HG02623 (cell line): Measurements from ENCODE around the gene SPRED3.
"Not testable (repeated sequence)": the region's sequence is repeated elsewhere in the genome, so short reads cannot be mapped to it uniquely, and the experiment has no call there.

Source experiments
- ATAC-seq: cut with Tn5 transposase; IDR thresholded peaks from one replicate; pipeline ENCODE4 v1.9.1; 2021; ENCODE audit warnings: moderate library complexity; ENCODE audit not compliant: unreplicated experiment

Gene SPRED3, protein sequence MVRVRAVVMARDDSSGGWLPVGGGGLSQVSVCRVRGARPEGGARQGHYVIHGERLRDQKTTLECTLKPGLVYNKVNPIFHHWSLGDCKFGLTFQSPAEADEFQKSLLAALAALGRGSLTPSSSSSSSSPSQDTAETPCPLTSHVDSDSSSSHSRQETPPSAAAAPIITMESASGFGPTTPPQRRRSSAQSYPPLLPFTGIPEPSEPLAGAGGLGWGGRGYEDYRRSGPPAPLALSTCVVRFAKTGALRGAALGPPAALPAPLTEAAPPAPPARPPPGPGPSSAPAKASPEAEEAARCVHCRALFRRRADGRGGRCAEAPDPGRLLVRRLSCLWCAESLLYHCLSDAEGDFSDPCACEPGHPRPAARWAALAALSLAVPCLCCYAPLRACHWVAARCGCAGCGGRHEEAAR

DNA sequence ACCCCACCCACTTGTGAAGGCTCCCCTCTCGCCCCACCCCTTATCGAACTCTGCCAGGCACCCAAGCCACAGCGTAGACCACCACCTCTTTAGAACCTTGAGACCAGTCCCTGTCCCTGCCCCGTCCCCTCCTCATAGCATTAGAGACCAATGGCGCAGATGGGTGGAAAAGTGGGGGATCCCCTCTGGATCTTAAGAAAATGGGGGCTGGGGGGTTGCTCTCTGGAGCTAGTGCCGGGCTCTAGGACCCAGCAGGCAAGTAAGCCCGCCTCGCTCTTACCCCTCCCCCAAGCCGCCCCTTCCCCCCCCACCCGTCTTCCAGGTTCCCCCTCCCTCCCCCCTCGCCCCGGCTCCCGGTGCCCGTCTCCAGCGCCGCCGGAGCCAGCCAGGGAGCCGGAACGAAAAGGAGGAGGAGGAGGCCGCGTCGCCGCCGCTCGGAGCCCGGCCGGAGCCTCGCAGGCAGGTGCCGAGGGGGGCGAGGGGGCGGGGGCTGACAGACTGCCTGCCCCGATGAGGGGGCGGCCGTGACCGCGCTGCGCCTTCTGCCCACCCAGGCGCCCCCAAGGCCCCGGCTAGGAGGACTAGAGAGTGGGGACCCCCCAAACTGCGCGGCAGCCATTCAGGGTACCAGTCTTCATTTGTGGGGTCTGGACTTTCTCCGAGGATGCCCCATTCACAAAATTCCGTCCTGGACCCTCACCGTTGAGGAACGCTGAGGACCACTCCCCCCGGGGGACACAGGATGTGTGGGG is at the start of gene SPRED3:
SPRED3 (plus strand) TSS at position 349 of the 752 bp plus-strand sequence. CDS start 1,606 bp downstream, outside the sequence.
- no peak for ATAC-seq

DNA sequence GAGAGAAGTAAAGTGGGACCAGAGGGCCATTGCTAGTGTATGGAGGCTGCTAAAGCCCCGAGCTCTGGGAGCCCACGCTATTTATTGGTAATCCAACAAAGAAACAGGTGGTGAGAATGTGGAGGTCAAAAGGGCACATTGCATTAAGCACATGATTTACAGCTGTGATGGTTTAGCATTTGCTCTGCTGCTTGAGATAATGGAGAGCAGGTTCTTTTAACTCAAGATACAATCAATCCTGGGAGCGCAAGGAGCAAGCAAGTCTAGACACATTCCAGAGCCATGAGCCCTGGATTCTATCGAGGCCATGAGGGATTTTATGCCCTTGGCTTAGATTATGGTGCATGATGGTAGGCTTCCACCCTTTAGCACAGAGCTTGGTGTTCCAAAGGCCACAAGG is 49.5 kb upstream of the SPRED3 start:
- ATAC-seq = not testable (repeated sequence)

DNA sequence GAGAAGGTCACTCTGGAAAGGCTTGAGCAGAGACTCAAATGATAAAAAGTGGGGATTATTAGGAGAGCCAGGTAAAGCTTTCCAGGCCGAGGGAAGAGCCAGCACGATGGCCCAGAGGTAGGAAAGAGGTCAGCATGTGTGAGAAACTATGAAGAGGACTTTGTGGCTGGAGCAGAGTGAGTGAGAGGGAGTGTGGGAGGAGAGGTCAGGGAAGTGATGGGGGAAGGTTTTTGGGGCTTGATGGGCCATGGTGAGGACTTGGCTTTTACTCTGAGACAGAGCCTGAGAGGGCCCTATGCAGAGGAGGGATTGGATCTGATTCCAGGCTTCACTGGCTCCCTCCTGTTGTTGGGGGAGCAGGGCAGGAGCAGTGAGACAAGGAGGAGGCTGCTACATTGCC is 47.6 kb upstream of the SPRED3 start:
- no peak for ATAC-seq

DNA sequence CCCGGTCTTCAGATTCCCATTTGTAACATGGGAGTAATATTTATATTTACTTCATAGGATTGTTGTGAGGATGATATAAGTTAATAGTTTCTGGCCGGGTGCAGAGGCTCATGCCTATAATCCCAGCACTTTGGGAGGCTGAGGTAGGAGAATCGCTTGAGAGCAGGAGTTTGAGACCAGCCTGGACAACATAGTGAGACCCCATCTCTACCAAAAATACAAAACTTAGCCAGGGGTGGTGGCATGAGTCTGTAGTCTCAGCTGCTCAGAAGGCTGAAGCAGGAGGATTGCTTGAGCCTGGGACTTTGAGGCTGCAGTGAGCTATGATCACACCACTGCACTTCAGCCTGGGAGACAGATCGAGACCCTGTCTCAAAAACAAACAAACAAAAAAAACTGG is 41.7 kb upstream of the SPRED3 start:
- ATAC-seq = no peak

DNA sequence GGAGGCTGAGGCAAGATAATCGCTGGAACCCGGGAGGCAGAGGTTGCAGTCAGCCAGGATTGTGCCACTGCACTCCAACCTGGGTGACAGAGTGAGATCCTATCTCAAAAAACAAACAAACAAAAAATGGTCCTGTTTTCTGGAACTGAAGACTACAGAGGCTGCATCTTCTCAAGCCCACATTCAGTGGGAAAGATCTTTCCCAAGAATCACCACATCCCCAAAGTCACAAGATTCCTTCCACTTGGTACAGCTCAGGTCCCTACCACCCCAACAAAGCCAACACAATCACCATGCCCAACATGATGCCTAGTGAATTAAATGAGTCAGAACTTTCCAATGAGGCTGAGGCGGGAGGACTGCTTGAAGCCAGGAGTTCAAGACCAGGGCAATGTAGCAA is 37.6 kb upstream of the SPRED3 start:
- ATAC-seq = no peak

DNA sequence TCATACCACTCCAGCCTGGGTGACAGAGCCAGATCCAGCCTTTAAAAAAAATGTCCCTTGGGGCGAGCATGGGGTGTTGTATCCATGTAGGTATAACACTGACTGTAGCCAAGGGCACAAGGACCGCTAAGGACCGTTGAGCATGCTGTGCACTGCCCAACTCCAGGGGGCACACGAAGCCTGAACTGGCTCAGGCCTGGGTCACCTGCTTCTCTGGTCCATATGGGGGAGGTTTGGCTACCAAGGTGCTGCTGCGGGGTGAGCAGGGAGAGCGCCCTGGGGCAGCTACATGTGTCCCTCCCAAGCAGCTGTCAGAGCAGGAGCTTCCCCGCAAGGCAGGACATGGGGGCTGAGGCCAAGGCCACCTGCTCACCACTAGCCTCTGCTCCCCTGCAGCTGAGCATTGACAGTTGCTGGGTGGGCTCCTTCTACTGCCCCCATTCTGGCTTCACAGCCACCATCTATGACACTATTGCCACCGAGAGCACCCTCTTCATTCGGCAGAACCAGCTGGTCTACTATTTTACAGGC is 36.6 kb upstream of the SPRED3 start:
- no peak for ATAC-seq

DNA sequence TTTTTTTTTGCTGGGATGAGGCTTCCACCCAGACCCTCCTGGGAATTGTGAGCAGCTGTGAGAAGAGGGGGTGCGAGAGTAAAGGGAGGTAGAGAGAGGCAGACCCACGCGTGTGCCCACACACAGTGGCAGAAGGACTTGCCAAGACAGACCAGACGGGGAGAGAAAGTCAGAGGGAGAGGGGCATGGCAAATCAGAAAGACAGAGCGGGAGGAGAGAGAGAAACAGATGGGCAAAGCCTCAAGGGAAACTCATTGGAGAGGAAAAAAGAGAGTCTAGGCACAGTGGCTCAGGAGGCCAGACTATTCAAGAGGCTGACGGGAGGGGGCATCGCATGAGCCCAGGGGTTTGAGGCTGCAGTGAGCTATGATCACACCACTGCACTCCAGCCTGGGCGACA is 35.9 kb upstream of the SPRED3 start:
- ATAC-seq = no peak

DNA sequence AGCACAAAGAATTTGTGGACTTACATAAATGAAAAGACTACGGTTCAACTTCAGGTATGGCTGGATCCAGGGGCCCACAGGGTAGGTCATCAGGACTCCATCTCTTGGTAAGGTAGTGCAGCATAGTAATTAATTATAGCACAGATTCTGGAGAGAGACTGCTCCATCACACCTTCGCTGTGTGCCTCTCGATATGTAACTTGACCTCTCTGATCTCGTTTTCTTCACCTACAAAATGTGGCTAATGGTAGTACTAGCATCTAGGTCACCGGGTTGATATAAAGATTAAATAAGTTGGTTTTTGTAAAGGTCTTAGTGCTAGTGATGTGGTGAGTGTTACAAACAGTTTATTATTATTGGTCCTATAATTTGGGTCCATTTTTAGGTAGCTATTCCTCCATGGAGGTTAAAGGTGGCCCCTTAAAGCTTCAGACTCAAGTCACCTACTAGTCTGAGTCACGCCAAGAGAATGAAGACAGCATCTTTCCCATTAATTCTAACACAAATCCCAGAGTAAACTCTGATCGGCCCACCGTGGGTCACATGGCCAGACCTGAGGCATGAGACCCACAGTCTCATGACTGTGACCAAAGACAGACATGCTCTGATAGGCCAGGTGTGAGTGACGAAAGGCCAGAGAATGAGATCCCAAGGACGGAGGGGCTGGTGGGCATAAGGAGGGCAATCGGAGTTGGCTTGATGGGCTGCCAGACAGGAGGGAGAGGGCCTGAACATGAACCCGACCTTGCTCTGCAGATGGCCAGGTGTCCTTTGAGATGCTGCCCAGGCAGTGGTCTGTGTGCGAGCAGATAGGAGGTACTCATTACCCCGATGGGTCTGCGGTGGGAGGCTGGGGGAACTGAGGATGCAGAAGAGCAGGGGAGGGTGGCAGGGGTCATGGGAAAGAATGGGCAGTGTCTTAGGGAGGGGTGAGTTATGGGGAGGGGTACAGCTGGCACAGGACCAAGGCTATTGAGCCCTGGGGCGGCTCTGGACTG is 32.5 kb upstream of the SPRED3 start:
- no peak for ATAC-seq

DNA sequence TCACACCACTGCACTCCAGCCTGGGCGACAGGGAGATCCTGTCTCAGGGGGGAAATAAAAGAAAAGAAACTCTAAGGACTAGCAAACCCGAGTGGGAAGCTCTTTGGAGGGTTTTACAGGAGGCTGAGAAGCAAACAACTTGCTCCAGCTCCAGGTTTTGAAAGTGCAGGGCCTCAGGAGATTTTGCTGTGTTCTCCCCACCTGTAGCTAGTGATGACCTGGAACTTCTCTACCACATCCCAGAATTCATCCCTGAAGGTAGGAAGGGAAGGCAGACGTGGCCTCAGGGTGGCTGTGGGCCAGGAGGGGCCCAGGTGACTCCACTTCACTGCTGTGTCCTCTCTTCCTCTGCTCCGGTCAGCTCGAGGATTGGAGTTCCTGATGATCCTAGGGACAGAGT is 30.4 kb upstream of the SPRED3 start:
- no peak for ATAC-seq

DNA sequence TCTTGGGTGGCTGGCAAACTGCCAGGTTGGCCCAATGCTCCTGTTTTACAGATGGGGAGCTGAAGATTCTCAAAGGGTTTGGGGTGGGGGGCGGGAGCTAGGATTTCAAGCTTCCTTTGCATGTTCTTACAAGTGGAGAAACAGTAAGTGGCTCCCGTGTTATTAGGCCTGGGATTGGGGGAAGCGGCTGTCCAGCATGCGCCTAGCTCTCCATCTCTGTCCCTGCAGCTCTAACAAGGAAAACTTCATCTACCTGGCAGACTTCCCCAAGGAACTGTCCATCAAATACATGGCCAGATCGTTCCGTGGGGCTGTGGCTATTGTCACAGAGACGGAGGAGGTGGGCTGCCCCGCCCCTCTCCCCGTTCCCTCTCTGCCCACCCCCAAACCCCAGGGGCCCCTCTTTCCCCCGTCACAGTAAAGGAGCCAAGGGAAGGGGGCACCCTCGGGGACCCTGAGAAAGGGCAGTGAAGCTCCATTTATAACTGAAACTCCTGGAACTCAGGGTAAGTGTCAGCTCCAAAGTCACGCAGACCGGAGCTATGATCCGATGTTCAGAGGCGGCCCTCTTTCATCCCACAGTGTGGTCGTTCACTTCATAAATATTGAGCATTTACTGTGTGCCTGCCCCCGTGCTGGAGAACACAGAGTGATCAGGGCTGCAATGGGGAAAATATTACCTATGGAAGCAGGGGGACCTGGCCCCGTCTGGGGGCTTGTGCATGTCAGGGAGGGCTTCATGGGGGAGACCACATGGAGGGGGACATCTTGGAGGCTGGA is 29.1 kb upstream of the SPRED3 start:
- no peak for ATAC-seq

DNA sequence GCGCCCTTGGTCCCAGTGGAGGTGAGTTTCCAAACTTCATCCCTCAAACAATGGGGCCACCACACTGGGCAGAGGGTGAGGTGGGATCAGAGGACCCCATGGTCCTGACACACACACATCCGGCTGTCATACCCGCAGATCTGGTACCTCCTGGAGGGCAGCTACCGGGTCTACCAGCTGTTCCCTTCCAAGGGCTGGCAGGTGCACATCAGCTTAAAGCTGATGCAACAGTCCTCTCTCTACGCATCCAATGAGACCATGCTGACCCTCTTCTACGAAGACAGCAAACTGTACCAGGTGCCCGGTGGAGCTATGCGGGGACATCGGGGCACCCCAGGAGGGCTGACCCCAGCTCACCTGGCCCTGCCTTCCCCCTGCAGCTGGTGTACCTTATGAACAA is 28.1 kb upstream of the SPRED3 start:
- no peak for ATAC-seq

DNA sequence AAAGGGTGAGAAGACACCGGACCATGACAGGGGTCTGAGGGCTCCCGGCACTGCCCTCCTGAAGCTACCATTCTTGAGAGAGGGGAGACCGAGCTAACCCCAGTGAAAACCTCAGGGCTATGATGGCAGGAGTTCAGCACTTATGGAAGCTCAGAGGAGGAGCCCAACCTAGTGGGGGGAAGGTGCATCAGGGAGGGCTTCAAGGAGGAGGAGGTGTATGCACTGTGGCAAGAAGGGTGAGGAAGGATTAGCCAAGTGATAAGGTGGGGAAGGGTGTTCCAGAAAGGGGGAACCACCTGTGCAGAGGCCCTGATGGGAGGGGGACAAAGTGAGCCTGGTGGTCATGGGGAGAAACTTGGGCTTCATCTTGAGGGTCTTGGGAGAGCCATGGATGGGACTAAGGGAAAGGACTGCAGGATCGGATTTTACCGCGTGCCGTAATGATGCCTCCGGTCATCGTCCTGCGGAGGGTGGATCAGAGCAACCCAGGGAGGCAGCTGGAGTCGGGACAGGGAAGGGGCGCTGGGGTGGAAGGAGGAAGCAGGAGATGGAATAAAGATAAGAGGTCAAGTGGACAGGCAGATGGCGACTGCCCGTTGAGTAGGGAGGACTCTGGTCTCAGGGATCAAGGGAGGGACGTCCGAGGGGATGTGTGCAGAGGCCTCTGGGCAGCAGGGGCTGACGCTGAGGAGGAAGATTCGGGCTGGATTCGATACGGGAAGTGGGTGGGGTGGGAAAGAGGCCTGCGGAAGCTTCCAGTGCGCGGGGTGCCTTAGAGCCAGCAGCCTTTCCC is 27.5 kb upstream of the SPRED3 start:
- no peak for ATAC-seq

DNA sequence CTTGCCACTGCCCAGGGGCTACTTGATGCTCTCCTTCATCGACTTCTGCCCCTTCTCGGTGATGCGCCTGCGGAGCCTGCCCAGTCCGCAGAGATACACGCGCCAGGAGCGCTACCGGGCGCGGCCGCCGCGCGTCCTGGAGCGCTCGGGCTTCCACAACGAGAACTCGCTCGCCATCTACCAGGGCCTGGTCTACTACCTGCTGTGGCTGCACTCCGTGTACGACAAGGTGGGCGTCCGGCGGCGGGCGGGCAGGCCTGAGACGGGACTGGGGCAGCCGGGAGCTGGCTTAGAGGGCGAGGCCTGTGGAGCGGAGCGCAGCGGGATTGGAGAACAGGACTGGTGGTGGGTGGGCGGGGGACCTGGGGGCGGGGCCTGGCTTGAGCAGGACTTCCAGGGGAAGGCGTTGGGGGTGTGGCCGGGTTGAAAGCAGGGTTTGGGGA is 26.8 kb upstream of the SPRED3 start:
- ATAC-seq = no peak

DNA sequence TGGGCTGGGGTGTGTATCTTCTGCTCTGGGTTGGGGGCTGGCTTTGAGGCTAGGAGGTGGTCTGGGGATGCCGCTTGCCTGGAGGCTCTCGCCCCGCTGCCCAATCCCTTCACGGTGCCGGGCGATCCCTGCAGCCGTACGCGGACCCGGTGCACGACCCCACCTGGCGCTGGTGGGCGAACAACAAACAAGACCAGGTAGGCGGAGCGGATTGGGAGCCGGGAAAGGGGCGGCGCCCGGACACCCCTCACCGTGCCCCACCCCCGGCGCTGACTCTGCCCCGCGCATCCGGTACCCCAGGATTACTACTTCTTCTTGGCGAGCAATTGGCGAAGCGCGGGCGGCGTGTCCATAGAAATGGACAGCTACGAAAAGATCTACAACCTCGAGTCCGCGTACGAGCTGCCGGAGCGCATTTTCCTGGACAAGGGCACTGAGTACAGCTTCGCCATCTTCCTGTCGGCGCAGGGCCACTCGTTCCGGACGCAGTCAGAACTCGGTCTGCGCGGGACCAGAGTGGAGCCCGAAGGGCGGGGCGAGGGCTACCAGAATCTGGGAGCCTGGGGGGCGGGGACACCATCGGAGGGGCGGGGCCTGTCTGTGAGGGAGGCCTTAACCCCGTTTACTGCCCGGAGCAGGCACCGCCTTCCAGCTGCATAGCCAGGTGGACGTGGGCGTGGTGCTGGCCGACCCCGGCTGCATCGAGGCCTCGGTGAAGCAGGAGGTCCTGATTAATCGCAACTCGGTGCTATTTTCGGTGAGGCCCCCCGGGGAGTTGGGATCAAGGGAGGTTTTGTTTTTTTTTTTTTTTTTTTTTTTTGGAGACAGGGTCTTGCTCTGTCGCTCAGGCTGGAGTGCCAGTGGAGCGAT is 26.2 kb upstream of the SPRED3 start:
- ATAC-seq = no peak

DNA sequence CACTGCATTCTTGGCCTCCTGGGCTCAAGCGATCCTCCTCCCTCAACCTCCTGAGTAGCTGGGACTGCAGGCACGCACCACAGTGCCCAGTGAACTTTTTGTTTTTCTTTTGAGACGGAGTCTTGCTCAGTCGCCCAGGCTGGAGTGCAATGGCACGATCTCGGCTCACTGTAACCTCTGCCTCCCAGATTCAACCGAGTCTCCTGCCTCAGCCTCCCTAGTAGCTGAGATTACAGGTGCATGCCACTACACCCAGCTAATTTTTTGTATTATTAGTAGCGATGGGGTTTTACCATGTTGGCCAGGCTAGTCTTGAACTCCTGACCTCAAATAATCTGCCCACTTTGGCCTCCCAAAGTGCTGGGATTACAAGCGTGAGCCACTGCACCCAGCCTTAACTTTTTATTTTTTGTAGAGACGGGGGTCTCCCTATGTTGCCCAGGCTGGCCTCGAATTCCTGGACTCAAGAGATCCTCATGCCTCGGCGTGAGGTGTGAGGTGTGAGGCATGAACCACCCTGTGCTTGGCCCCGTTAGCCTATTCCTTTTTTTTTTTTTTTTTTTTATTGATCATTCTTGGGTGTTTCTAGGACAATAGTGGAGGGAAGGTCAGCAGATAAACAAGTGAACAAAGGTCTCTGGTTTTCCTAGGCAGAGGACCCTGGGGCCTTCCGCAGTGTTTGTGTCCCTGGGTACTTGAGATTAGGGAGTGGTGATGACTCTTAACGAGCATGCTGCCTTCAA is 25.4 kb upstream of the SPRED3 start:
- ATAC-seq = not testable (repeated sequence)

DNA sequence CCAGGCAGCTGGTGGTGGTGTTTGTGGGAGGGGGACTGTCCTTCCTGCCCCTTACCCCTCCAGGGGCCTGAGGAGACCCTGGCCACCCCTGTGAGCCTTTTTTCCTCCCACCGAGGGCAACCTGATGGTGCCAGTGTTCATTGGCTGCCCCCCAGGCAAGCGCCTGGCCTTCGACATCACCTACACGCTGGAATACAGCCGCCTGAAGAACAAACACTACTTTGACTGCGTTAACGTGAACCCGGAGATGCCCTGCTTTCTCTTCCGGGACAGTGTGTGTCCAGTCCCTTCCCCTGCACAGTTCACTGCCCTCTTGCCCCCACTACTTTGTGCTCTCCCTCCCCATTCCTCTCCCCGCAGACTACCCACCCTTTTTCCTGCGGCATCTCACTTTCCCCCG is 21.5 kb upstream of the SPRED3 start:
- no peak for ATAC-seq

DNA sequence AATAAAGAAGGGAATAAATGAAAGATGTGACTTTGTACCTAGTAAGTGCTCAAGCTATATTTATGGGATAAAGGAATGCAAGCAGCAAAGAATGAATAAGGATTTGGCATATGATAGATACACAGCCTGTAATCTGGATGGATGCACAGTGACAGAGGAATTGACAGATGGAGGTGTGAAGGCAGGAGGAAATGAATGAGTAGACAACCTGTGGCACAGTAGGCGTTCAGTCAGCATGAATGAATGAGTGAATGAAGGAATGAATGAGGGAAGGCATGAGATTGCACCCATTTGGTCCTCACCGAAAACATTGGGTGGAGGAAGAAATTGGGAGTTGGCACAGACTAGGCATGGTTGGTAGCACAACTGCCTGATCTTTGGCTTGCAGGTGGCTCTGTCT is 18.9 kb upstream of the SPRED3 start:
- no peak for ATAC-seq

DNA sequence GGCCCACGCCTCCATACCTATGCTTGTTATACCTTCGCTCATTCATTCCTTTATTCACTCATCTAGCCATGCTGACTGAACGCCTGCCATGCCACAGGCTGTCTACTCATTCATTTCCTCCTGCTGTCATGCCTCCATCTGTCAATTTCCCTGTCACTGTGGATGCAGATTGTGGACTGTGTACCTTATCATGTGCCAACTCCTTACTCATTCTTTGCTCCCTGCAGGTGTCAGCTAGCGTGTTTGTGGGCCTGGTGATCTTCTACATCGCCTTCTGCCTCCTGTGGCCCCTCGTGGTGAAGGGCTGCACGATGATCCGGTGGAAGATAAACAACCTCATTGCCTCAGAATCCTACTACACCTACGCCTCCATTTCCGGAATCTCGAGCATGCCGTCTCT is 18.2 kb upstream of the SPRED3 start:
- ATAC-seq = no peak
